Measurements from ENCODE around the gene SLC10A3.
A peak's percentile ranks its signal among the peaks of the same experiment; 100 is the strongest.
"Not testable (repeated sequence)": the region's sequence is repeated elsewhere in the genome, so short reads cannot be mapped to it uniquely, and the experiment has no call there.

SLC10A3 gene

GRCh38 chrX:154511761-154512160 lies 21.3 kb upstream of the SLC10A3 start:
- no peak for DNase-seq (ENCODE audit: low read depth in 2 of 2)

DNA sequence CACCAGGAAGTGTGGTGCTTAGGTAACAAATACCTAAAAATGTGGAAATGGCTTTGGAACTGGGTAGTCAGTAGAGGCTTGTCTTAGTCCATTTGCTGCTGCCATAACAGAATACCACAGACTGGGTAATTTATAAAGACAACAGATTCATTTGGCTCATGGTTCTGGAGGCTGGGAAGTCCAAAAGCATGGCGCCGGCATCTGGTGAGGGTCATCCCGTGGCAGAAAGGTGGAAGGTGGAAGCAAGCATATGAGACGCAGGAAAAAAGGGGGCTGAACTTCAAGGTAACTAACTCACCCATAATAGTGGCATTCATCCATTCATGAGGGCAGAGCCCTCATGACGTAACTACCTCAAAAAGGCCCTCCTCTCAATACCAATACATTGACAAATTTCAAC lies 19.0 kb upstream of the SLC10A3 start:
- no peak for DNase-seq (ENCODE audit: low read depth in 2 of 2)

DNA sequence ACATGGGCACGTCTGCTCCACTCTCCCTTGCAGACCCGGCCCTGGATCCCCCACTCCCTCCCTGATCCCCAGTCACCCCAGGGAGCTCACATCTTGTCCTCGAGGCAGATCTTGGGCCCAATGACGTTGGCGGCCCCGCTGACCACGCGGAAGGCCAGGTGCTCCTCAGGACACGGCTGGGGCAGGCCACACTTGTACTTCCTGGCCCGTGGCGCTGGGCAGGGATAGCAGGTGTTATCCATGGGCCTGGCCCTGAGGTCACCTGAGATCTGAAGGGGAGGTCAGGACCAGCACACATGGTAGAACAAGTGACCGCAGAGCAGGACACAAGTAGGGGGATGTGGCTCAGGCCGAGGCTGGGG lies 17.9 kb upstream of the SLC10A3 start:
- no peak for DNase-seq (ENCODE audit: low read depth in 2 of 2)

GRCh38 chrX:154507673-154508383 lies 17.4 kb upstream of the SLC10A3 start:
- no peak for DNase-seq (ENCODE audit: low read depth in 2 of 2)

DNA sequence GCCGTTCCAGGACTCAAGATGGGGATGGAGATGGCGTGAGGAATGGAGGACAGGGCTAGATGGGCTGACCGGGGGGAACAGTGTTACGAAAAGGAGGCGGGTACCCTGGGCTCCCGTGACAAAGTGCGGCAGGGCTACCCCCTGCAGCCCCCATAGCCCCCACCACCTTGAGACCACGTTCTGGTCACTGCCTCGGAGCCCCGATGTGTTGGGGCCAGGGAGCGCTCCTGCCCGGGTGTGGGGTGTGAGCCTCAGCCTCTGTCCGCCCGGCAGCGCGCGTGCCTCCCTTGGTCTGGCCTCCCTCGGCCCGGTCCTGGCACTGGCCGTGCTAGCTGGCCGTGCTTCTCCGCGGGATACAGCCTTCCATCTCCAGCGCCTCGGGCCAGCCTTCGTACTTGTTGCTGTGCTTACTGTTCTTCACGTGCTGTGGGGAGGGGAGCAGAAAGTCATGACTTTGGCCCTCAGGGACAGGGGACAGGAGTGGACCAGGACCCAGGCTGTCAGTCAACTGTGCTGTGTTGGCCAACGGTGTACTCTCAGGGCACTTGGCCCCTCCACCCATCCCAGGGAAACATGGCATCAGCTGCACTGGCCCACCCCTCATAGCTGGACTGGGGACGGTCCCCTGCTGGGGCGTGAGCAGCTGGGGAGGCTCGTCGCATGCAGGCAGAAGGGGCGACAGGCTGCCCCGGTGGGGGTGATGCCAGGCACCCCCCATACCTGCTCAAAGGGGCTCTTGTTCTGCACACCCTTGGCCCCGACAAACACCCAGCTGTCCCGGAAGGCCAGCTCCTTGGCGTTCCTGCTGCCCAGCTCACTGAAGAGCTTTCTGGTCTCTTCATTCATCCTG lies 16.3 kb upstream of the SLC10A3 start:
- no peak for DNase-seq (ENCODE audit: low read depth in 2 of 2)

- DNase-seq (ENCODE audit: low read depth in 2 of 2): no peak
Measured at GRCh38 chrX:154505734-154506133, 15.3 kb upstream of the SLC10A3 start.

- no peak for DNase-seq (ENCODE audit: low read depth in 2 of 2)
Measured at GRCh38 chrX:154502989-154503388, 12.6 kb upstream of the SLC10A3 start.

GRCh38 chrX:154502098-154502497 lies 11.7 kb upstream of the SLC10A3 start:
- no peak for DNase-seq (ENCODE audit: low read depth in 2 of 2)

GRCh38 chrX:154501423-154501822 lies 11.0 kb upstream of the SLC10A3 start:
- DNase-seq (ENCODE audit: low read depth in 2 of 2): not testable (repeated sequence)

DNA sequence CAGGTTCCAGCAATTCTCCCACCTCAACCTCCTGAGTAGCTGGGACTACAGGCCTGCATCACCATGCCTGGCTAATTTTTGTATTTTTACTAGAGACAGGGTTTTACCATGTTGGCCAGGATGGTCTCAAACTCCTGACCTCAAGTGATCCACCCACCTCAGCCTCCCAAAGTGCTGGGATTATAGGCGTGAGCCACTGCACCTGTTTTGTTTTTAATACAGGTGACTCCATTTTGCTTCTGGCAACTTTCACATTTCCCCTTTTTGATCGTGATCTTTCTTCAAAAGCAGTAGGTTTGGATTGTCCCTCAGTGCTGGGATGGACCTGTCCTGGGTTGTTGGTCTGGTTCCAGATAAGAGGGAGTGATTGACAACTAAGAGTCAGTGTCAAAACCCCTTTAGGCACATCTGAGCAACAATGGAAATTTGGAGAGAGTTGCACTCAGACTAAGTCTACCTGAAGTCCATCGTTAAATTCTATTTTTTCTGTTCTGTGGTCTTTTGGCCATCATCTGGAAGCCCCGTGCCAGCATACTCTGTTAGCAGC lies 6.2 kb upstream of the SLC10A3 start:
- DNase-seq (ENCODE audit: low read depth in 2 of 2): not testable (repeated sequence)

DNA sequence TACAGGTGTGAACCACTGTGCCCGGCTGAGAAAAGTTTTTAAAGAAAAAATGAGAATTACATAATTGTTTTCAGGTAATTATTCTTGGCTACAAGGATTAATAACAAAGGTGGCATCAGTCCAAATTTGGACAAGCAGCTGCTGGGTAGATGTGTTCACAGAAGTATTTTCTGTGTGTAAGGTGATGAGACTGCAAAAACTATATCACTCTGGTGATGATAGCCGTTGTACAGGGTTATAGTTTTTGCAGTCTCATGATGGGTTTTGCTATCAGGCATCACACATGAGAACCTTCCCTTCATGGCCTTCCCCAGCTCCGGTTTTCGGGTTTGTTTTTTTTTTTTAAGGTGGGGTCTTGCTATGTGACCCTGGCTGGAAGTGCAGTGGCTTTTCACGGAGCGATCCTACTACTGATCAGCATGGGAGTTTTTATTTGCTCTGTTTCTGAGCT lies 5.1 kb upstream of the SLC10A3 start:
- no peak for DNase-seq (ENCODE audit: low read depth in 2 of 2)

DNA sequence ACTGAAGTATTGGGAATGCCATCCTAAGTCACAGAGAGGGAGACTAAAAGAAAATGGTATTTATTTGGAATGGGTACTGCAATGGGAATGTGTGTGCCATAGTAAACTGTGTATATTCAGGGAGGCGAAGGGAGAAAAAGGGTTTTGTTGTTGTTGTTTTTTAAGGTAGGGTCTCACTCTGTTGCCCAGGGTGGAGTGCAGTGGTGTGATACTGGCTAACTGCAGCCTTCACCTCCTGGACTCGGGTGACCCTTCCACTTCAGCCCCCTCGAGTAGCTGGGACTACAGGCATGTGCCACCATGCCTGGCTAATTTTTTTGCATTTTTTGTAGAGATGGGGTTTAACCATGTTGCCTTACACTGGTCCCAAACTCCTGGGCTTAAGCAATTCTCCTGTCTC lies 4.3 kb upstream of the SLC10A3 start:
- DNase-seq (ENCODE audit: low read depth in 2 of 2): no peak

GRCh38 chrX:154490021-154490413 lies 412 bp downstream of the SLC10A3 start:
- DNase-seq (ENCODE audit: low read depth in 2 of 2): peak in 1 of 2 donors; percentile 5

DNA sequence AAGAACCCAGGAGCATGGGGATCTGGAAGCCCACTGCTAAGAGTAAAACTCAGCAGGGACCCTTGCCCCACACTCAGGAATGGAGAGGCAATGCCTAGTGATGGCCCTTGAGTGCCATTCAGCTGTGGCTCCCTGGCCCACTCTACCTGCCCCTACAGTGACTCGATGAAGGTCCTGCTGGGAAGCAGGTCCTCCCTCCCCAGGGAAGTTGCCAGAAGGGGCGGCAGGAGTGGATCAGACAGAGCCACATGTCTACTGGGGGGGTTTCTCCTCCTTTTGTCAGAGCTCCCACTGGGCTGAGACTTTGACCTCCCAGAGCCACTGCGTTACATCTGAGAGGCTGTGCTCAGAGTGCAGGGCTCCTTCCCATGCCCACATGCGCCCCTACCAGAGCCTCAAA lies 1.2 kb downstream of the SLC10A3 start:
- DNase-seq (ENCODE audit: low read depth in 2 of 2): no peak

DNA sequence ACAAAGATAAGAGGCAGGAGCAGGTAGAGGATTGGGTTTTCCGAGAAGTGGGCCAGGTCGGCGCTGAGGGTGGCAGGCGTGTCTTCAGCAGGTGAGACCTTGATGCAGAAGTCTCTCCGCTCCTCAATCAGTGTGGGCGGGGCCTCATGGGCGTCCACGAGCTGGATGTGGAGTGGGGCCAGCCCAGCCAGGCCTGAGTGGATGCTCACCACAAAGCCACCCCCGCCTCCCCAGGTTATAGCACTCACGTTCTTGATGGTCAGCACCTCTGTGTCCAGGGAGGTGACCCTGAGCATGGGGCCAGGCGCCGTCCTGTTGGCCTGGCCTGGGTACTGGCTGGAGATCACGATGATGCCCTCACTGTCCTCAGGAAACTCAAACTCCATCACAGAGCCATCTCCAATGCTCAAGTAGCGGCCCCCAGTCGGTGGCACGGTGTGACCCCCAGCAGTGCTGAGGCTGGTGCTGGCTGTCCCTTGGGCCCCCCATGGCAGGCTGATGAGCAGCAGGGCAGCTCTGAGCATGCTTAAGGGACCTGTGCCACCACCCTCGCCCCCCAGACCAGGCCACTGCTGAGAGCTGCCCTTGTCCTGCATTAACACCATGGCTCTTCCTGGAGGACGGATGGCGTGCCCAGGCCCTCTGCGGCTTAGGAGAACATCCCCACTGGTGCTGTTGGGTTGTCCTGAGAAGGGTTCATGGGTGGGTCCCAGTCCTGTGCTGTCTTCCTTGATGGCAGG lies 1.9 kb downstream of the SLC10A3 start:
- DNase-seq (ENCODE audit: low read depth in 2 of 2): no peak

DNA sequence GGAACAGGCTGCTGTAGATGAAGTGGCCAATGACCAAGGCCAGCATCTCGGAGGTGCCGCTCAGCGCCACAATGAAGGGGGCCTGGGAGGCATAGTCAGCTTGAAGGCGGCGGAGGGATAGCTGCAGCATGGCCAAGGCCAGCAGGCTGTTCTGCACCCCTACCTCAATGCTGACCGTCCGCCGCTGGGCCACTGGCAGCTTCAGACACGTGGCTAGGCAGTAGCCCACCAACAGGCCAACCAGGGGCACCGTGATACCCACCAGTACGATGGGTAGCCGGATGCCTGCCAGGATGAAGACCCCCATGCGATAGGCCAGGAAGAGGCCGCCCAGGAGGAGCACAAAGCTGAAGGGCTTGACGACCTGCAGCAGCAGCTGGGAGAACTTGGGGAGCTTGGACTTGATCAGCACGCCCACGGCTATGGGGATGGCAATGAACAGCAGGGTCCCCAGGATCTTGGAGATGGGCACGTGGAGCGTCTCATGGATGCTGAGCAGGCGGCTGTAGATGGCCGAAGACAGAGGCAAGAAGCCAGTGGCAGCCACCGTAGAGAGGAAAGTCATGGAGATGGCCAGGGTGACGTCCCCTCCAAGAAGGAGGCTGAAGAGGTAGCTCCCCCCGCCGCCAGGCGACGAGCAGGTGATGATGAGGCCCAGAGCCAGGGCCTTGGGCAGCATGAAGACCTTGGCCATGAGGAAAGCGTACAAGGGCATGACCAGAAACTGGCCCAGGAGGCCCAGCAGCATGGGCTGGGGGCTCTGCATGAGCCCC lies 2.7 kb downstream of the SLC10A3 start:
- DNase-seq (ENCODE audit: low read depth in 2 of 2): no peak

GRCh38 chrX:154486396-154487207 lies 3.8 kb downstream of the SLC10A3 start, which contains the start of gene UBL4A:
Gene UBL4A (minus strand): TSS chrX:154486615. CDS start chrX:154486584, 31 bp downstream.
- peak; percentile 27 to 36 for DNase-seq (ENCODE audit: low read depth in 2 of 2)

- no peak for DNase-seq (ENCODE audit: low read depth in 2 of 2)
Measured at GRCh38 chrX:154486052-154486395, 4.4 kb downstream of the SLC10A3 start.

DNA sequence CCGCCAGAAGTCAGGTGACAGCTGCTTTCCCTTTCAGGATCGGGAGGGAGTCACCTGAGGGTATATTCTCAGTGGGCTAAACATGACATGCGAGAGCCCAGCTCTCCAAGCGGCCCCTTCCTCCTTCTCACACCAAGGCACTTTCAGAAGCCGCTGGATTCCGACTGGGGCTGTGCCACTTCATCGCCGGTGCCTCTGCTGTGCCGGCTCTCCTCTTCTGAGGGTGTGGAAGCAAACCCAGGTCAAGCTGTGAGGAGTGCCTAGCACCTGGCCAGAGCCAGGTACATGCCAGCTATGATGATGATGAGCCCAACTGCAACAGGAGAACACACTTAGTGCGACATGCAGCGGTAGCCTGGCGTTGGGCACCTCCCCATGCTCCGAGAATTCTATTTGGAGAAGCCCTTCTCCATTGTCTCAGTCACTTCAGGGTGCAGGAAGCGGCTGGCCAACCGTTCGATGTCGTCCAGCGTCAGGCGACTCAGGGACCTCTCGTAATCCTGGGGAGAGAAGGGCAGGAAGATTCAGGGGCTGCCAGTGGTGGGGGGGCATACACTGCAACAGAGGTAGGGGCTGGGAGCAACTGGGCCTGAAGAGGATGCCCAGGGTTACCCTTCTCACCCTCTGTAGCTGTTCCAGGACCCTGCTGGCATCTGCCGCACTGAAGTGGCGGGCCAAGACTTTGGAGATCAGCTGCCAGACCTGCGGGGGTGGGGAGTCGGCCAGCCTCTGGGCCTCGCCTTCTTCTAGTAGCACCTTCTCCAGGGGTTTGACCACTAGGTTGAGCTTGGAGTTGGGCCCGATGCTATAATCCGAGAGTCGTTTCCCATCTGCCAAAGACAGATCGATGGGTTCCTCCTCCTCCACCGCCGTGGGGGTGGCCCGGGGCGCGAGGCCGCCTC lies 5.0 kb downstream of the SLC10A3 start:
- DNase-seq (ENCODE audit: low read depth in 2 of 2): no peak
